Stomach smooth muscle (tissue), 2 donors: ENCODE data around the gene SCNN1G.
"Not testable (repeated sequence)": the region's sequence is repeated elsewhere in the genome, so short reads cannot be mapped to it uniquely, and the experiment has no call there.

Experiments
- H3K27ac ChIP-seq: one replicate; pipeline ENCODE4 v1.7.0; 2013; ENCODE audit warnings: mild to moderate bottlenecking, low read length, inconsistent platforms
- H3K27me3 ChIP-seq, 2 donors: one replicate each; pipeline ENCODE4 v1.7.0; 2013; ENCODE audit warnings: low read length in 2 of 2; ENCODE audit not compliant: insufficient read depth in 2 of 2, control insufficient read depth in 1 of 2
- H3K36me3 ChIP-seq, 2 donors: one replicate each; pipeline ENCODE4 v1.7.0; 2013; ENCODE audit warnings: low read length in 2 of 2; ENCODE audit not compliant: control insufficient read depth in 2 of 2, insufficient read depth in 2 of 2
- H3K4me1 ChIP-seq: one replicate; pipeline ENCODE4 v1.7.0; 2013; ENCODE audit warnings: low read length; ENCODE audit not compliant: control insufficient read depth, insufficient read depth
- H3K4me3 ChIP-seq, 2 donors: one replicate each; pipeline ENCODE4 v1.7.0; 2013; ENCODE audit warnings: low read length in 2 of 2
- H3K9ac ChIP-seq, 2 donors: one replicate each; pipeline ENCODE4 v1.7.0; 2013; ENCODE audit warnings: low read length in 2 of 2, mild to moderate bottlenecking in 1 of 2
- H3K9me3 ChIP-seq, 2 donors: one replicate each; pipeline ENCODE4 v1.7.0; 2013; ENCODE audit warnings: low read length in 2 of 2; ENCODE audit not compliant: control insufficient read depth in 2 of 2
- donor health status: healthy.
- donor health status: Pancreatic carcinoma.

SCNN1G gene

DNA sequence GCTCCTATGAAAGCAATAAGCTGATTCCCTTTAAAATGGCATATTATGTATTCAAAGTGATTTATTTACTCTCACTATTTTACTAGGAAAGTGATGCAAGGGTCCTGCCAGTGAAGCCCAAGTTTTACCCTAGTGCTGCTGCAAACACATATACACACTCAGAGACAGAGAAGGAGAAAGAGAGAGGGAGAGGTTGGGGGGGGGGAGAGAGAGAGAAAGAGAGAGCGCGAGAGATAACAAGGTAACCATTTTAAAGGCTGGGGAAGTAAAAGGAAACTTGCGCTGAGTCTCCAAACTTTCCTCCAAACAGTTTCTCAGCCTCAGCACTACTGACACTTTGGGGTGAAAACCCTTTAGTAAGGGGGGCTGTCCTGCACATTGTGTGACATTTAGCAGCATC lies 39.2 kb upstream of the SCNN1G start:
- peaks cover 22% of the 10 kb centered on the region for H3K4me1 ChIP-seq
- no peaks in the 10 kb centered on the region for H3K27me3 ChIP-seq
- H3K9ac ChIP-seq: no peak overlapping the region
- H3K36me3 ChIP-seq: no peaks in the 10 kb centered on the region
- H3K27ac ChIP-seq: no peak overlapping the region
- no peaks in the 10 kb centered on the region for H3K9me3 ChIP-seq
- no peak overlapping the region for H3K4me3 ChIP-seq

DNA sequence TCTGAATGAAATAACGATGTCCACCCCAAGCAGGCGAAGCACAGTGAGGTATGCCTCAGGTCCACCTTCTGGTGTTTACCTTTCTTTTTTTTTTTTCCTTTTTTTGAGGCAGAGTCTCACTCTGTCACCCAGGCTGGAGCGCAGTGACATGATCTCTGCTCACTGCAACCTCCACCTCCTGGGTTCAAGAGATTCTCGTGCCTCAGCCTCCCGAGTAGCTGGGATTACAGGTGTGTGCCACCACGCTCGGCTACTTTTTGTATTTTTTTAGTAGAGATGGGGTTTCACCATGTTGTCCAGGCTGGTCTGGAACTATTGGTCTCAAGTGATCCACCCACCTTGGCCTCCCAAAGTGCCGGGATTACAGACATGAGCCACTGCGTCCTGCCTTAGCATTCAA lies 38.2 kb upstream of the SCNN1G start:
- not testable (repeated sequence) for H3K27ac ChIP-seq, H3K36me3 ChIP-seq, H3K4me3 ChIP-seq, H3K27me3 ChIP-seq, H3K9me3 ChIP-seq, H3K9ac ChIP-seq
- H3K4me1 ChIP-seq: peaks cover 24% of the 10 kb centered on the region

DNA sequence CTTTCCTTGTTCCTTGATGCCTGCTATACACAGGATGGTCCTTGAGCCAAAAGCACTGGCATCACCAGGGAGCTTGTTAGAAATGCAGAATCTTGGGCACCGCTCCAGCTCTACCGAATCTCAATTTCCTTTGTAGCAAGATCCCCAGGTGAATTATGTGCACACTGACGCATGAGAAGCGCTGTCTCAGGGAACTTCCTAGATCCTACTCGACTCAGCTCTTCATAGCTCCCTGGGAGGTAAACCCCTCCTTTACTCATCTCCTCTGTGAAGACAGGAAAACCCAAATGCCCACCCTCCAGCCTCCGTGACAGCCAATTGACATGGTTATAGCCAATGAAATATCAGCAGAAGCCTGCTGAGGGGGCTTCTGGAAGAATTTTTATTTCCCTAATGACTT lies 37.4 kb upstream of the SCNN1G start:
- Histone ChIP-seq H3K9ac (no peak overlapping the region), H3K9me3 (no peaks in the 10 kb centered on the region), H3K4me3 (no peak overlapping the region), H3K27me3 (no peaks in the 10 kb centered on the region), H3K36me3 (no peaks in the 10 kb centered on the region), H3K27ac (no peak overlapping the region), H3K4me1 (peaks cover 28% of the 10 kb centered on the region)

DNA sequence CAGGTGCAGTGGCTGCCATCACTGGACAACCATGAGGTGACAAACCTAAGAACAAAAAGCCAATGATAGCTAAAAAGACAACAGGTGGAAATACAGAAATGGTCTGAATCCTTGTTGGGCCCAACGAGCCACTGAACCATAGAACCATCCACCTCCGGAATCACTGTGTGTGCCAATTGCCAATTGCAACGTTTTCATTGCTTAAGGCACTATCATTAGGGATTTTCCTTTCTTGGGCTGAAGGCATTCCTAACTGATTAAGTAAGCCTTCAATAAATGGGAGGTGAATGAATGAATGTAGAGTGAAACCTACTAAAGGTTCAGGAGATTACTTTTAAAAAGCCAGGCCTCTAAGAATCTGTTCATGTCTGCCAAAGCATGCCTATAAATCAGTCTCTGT lies 36.9 kb upstream of the SCNN1G start:
- Histone ChIP-seq H3K27me3 (no peaks in the 10 kb centered on the region), H3K4me3 (no peak overlapping the region), H3K36me3 (no peaks in the 10 kb centered on the region), H3K4me1 (peaks cover 27% of the 10 kb centered on the region), H3K9ac (no peak overlapping the region), H3K27ac (no peak overlapping the region), H3K9me3 (no peaks in the 10 kb centered on the region)

DNA sequence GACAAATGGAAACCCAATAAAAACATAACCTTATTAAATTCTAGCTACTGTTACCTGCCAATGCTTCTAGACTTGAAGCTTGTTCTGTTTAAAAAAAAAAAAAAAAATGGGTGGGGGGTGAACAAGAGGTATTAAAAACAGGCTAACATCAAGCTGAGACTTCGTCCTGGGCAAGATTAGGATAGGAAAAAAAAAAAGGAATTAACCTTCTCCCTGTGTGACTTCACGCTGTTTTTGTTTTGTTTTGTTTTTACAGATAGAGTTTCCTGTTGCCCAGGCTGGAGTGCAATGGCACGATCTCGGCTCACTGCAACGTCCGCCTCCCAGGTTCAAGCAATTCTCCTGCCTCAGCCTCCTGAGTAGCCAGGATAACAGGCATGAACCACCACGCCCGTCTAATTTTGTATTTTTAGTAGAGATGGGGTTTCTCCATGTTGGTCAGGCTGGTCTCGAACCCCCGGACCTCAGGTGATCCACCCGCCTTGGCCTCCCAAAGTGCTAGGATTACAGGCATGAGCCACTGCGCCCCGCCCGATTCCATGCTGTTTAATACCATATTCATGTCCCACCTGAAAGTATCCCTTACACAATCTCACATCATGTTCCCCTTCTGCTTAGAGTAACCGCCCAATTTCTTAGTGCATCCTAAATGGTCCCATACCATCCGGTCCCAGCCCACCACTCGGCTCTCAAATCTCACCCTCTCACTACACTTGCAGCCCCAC lies 35.5 kb upstream of the SCNN1G start:
- Histone ChIP-seq H3K27me3 (no peaks in the 10 kb centered on the region), H3K9me3 (no peaks in the 10 kb centered on the region), H3K27ac (no peak overlapping the region), H3K4me3 (peak overlapping the region in 1 of 2 donors; percentile 35), H3K4me1 (peaks cover 23% of the 10 kb centered on the region), H3K9ac (no peak overlapping the region), H3K36me3 (no peaks in the 10 kb centered on the region)

DNA sequence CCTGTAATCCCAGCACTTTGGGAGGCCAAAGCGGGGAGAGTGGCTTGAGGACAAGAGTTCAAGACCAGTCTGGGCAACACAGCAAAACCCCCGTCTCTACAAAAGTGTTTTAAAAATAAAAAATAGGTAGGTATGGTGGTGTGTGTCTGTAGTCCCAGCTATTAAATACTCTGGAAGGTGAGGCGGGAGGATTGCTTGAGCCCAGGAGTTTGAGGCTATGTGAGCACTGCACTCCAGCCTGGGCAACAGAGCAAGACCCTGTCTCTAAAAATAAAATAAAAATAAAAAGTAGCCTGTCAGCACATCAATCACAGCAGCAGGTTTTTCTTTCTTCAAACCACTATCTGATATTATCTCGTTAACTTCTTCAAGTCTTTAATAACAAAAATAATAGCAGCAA lies 34.9 kb upstream of the SCNN1G start:
- peak overlapping the region in 1 of 2 donors; percentile 86 for H3K4me3 ChIP-seq
- no peaks in the 10 kb centered on the region for H3K27me3 ChIP-seq
- H3K27ac ChIP-seq: no peak overlapping the region
- H3K9me3 ChIP-seq: no peaks in the 10 kb centered on the region
- H3K9ac ChIP-seq: no peak overlapping the region
- no peaks in the 10 kb centered on the region for H3K36me3 ChIP-seq
- peaks cover 16% of the 10 kb centered on the region for H3K4me1 ChIP-seq

DNA sequence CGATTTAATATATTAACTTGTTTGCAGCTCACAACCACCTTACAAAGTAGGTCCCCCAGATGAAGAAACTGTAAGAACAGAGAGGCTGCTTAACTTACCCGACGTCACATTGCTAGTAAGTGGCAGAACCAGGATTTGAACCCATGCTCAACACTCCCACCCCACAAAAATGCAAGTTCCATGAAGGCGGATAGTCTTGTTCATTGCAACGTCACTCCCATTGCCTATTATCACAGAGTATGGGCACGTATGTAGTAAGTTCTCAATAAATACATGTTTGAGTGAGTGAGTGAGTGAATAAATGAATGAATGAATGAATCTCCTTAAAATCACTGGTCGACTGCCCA lies 34.4 kb upstream of the SCNN1G start:
- Histone ChIP-seq H3K9me3 (no peaks in the 10 kb centered on the region), H3K36me3 (no peaks in the 10 kb centered on the region), H3K4me3 (peak overlapping the region; percentile 81 to 86), H3K27me3 (no peaks in the 10 kb centered on the region), H3K9ac (peak overlapping the region; percentile 57 to 62), H3K4me1 (peaks cover 15% of the 10 kb centered on the region), H3K27ac (peak overlapping the region; percentile 41)

DNA sequence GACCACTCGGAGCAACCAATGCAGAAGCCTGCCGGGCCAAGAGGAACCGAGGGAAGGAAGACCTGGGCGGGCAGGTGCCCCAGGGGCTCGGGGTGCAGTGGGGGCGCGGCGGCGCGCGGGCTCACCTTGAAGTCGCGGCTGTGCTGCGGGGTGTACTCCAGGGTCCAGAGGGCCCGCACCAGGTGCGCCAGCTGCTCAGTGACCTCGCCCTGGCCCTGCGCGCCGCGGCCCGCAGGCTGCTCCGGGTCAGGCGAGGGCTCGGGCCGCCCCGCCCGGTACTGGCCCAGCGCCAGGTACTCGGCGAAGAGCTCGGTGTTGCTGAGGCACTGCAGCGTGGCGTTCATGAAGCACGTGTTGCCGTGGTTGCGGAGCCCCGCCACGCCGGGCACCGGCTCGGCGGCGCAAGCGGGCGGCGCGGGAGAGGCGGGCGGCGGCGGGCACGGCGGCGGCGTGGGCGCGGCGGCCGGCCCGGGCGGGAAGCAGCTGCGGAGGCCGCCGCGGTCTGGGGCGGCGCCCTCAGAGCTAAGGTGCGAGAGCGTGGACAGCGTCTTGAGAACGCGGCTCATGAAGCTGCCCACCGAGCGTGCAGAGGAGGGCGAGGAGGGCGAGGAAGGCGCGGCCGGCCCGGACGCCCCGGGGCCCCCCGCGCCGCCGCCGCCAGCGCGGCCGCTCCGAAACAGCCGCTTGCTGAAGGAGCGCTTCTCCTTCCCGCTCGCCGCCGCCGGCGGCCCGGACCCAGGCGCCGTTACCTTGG lies 33.9 kb upstream of the SCNN1G start:
- Histone ChIP-seq H3K27ac (peak overlapping the region; percentile 41), H3K36me3 (no peaks in the 10 kb centered on the region), H3K9me3 (no peaks in the 10 kb centered on the region), H3K4me1 (peaks cover 15% of the 10 kb centered on the region), H3K27me3 (no peaks in the 10 kb centered on the region), H3K9ac (peak overlapping the region; percentile 57 to 62), H3K4me3 (peak overlapping the region; percentile 81 to 86)

DNA sequence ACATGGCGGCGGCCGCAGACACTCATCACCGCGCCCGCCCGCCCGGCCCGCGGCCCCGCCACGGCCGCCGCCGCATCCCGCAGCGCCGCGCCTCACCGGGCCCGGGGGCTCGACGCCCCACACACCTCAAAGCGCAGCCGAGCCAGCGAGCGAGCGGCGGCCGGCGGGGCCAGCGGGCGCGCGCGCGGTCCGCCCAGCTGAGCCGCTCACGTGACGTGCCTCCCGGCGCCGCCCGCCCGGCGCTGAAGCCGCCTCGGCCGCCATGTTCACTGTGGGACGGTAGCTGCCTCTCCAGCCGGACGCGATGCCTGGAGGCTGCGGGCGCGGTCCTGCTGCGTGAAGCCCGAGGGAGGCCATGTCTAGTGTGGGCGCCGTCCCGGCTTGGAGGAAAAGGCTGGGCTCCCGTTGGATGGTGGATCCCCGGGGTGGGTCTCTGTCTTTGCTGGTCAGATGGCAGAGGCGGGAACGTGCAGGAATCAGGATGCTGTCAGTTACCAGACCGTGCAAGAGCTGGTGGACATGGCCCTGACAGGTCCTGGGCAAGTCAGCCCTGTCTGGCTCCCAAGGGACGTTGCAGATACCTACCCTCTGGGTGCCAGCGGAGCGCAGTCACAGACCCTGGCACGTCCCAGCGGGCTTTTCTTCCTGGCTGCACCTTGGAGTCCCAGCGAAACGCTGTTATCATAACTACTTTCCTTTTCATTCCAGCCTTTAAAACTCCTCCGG lies 33.1 kb upstream of the SCNN1G start, which contains the start of gene USP31:
Gene USP31, minus strand, starts transcription at position 186 of the 726 bp plus-strand sequence. Its CDS starts 182 bp downstream, at position 4.
- Histone ChIP-seq H3K4me1 (peaks cover 15% of the 10 kb centered on the region), H3K9me3 (no peaks in the 10 kb centered on the region), H3K27me3 (no peaks in the 10 kb centered on the region), H3K36me3 (no peaks in the 10 kb centered on the region), H3K4me3 (peak within 1 kb of the TSS; percentile 86 to 94), H3K27ac (peak within 1 kb of the TSS; percentile 41), H3K9ac (peak within 1 kb of the TSS; percentile 57 to 62)

DNA sequence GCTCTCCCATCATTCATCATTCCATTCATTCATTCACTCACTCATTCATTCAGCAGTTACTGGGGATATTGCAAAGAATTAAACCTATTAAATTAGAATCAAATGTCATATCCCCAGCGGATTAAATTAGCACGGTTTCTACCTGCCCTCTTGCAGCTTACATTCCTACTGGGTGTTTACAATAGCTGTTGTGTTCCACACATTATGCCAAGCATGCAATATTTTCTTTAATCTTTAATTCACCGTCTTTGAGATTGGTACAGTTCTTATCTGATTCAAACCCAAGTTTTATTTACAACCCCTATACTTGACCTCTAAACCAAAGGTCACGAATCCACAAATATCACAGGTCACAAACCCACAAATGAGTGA lies 32.6 kb upstream of the SCNN1G start:
- no peaks in the 10 kb centered on the region for H3K36me3 ChIP-seq
- H3K9me3 ChIP-seq: no peaks in the 10 kb centered on the region
- H3K4me3 ChIP-seq: peak overlapping the region; percentile 86 to 94
- H3K27me3 ChIP-seq: no peaks in the 10 kb centered on the region
- H3K9ac ChIP-seq: peak overlapping the region; percentile 35 to 58
- peaks cover 15% of the 10 kb centered on the region for H3K4me1 ChIP-seq
- H3K27ac ChIP-seq: peak overlapping the region; percentile 24
